Neural cell (in vitro differentiated cells): ENCODE results near the gene YPEL2. TPM values are rescaled to one million over a fixed set of nuclear protein-coding genes. Genes with fewer than 3 reads are reported as not detected.

Experiments
- H2AFZ ChIP-seq: fragments of 200-600, 300-800 bp; sonication (generic), shearing (Covaris generic); 2 replicates; pipeline ENCODE4 v1.6.0; 2014; ENCODE audit warnings: low read depth, mild to moderate bottlenecking, antibody characterized with exemption, low read length, moderate library complexity
- H3F3A ChIP-seq: fragments of 200-600 bp; shearing (Covaris generic); 2 replicates; pipeline ENCODE4 v1.6.1; 2016; ENCODE audit warnings: mild to moderate bottlenecking, moderate library complexity, mixed read lengths, antibody characterized with exemption, low read length; ENCODE audit not compliant: insufficient read depth, poor library complexity, severe bottlenecking
- H3K27ac ChIP-seq: fragments of 200-600, 300-800 bp; sonication (generic), shearing (Covaris generic); 2 replicates; pipeline ENCODE4 v1.5.1; 2014; ENCODE audit warnings: mild to moderate bottlenecking, low read length, moderate library complexity
- H3K27me3 ChIP-seq: fragments of 300-800, 200-600 bp; sonication (generic), shearing (Covaris generic); 2 replicates; pipeline ENCODE4 v1.6.0; 2014; ENCODE audit warnings: mild to moderate bottlenecking, low read depth, low read length, moderate library complexity; ENCODE audit not compliant: insufficient read depth
- H3K36me3 ChIP-seq: fragments of 300-800, 200-600 bp; sonication (generic), shearing (Covaris generic); 2 replicates; pipeline ENCODE4 v1.5.1; 2014; ENCODE audit warnings: mild to moderate bottlenecking, antibody characterized with exemption, low read length, moderate library complexity; ENCODE audit not compliant: insufficient read depth
- H3K4me2 ChIP-seq: fragments of 300-800, 200-600 bp; sonication (generic), shearing (Covaris generic); 2 replicates; pipeline ENCODE4 v1.6.0; 2014; ENCODE audit warnings: mild to moderate bottlenecking, low read length
- H3K4me3 ChIP-seq: fragments of 300-800, 200-600 bp; sonication (generic), shearing (Covaris generic); 2 replicates; pipeline ENCODE4 v1.5.1; 2014; ENCODE audit warnings: mild to moderate bottlenecking, low read length, moderate library complexity
- H3K79me2 ChIP-seq: fragments of 200-600 bp; shearing (Covaris generic); replicated peaks from 2 replicates; pipeline ENCODE4 v1.6.0; 2014; ENCODE audit warnings: mild to moderate bottlenecking, low read length, moderate library complexity; ENCODE audit not compliant: insufficient read depth
- H3K9ac ChIP-seq: fragments of 300-800, 200-600 bp; sonication (generic), shearing (Covaris generic); 2 replicates; pipeline ENCODE4 v1.6.1; 2016; ENCODE audit warnings: mild to moderate bottlenecking, low read length, mixed read lengths
- H3K9me2 ChIP-seq: fragments of 200-600 bp; shearing (Covaris generic); 2 replicates; pipeline ENCODE4 v1.6.1; 2016; ENCODE audit warnings: mild to moderate bottlenecking, low read length, mixed read lengths; ENCODE audit not compliant: insufficient read depth
- H3K9me3 ChIP-seq: fragments of 200-600, 300-800 bp; sonication (generic), shearing (Covaris generic); 2 replicates; pipeline ENCODE4 v1.6.1; 2016; ENCODE audit warnings: mild to moderate bottlenecking, mixed run types, low read length, moderate library complexity, mixed read lengths
- H4K20me1 ChIP-seq: fragments of 200-600 bp; shearing (Covaris generic); 2 replicates; pipeline ENCODE4 v1.6.1; 2016; ENCODE audit warnings: mild to moderate bottlenecking, mixed run types; ENCODE audit not compliant: insufficient read depth
- CTCF ChIP-seq: fragments of 450-650 bp; IDR thresholded peaks from 2 replicates; pipeline ENCODE4 v1.5.1; 2014; ENCODE audit warnings: antibody characterized with exemption, mild to moderate bottlenecking, moderate library complexity; ENCODE audit not compliant: poor library complexity, severe bottlenecking
- EP300 ChIP-seq: fragments of 450-650 bp; conservative IDR thresholded peaks from 2 replicates; pipeline ENCODE4 v1.6.1; 2014; ENCODE audit warnings: antibody characterized with exemption, mild to moderate bottlenecking, moderate library complexity; ENCODE audit not compliant: poor library complexity, severe bottlenecking
- EZH2 ChIP-seq: fragments of 200-600, 300-800 bp; shearing (Covaris generic), sonication (generic); IDR thresholded peaks from 2 replicates; pipeline ENCODE4 v1.6.1; 2014; ENCODE audit warnings: antibody characterized with exemption, low read length, borderline replicate concordance, mild to moderate bottlenecking; ENCODE audit not compliant: insufficient read depth, poor library complexity, severe bottlenecking
- MXI1 ChIP-seq: fragments of 450-650 bp; conservative IDR thresholded peaks from 2 replicates; pipeline ENCODE4 v1.6.1; 2014; ENCODE audit warnings: antibody characterized with exemption, mild to moderate bottlenecking; ENCODE audit not compliant: poor library complexity, severe bottlenecking
- POLR2AphosphoS5 ChIP-seq: IDR thresholded peaks from 2 replicates; pipeline ENCODE4 v1.6.1; 2012
- RAD21 ChIP-seq: fragments of 450-650 bp; conservative IDR thresholded peaks from 2 replicates; pipeline ENCODE4 v1.6.1; 2014; ENCODE audit warnings: antibody characterized with exemption, mild to moderate bottlenecking, moderate library complexity
- REST ChIP-seq: IDR thresholded peaks from 2 replicates; pipeline ENCODE4 v1.6.1; 2012; ENCODE audit warnings: borderline replicate concordance
- SMC3 ChIP-seq: fragments of 450-650 bp; conservative IDR thresholded peaks from 2 replicates; pipeline ENCODE4 v1.6.1; 2014; ENCODE audit warnings: antibody characterized with exemption, mild to moderate bottlenecking, moderate library complexity; ENCODE audit not compliant: poor library complexity
- TAF1 ChIP-seq: IDR thresholded peaks from 2 replicates; pipeline ENCODE4 v1.6.1; 2012; ENCODE audit warnings: low read depth
- polyA plus RNA-seq: library from polyadenylated mRNA; depleted of rRNA; stranded (reverse); fragments of >200 nt; gene quantifications from 2 replicates; pipeline ENCODE4 v1.2.3, GENCODE V29; 2014

The YPEL2 gene
- polyA plus RNA-seq, 1 donor from 2014 or later, result 17.0 TPM

GRCh38 chr17:59381716-59382570, 50.5 kb downstream of the YPEL2 start:
- no peaks in the 10 kb centered on the region for H4K20me1 ChIP-seq
- no peaks in the 10 kb centered on the region for H3K27me3 ChIP-seq
- H3K9me3 ChIP-seq, result no peaks in the 10 kb centered on the region
- no peaks in the 10 kb centered on the region for H3K79me2 ChIP-seq
- no peak overlapping the region for H3K27ac ChIP-seq
- no peaks in the 10 kb centered on the region for H3F3A ChIP-seq
- no peaks in the 10 kb centered on the region for H3K36me3 ChIP-seq
- no peak overlapping the region for H2AFZ ChIP-seq
- no peak overlapping the region for H3K4me3 ChIP-seq
- no peak for TF ChIP-seq RAD21
- no peak for TF ChIP-seq POLR2AphosphoS5
- no peak for TF ChIP-seq EZH2
- TF ChIP-seq REST, result no peak
- H3K4me2 ChIP-seq, result no peak overlapping the region
- no peaks in the 10 kb centered on the region for H3K9me2 ChIP-seq
- H3K9ac ChIP-seq, result no peak overlapping the region

- Histone ChIP-seq H3K4me2 (no peak overlapping the region), H3K27ac (no peak overlapping the region), H3K79me2 (no peaks in the 10 kb centered on the region), H3K27me3 (no peaks in the 10 kb centered on the region), H2AFZ (no peak overlapping the region), H3K9ac (no peak overlapping the region), H3K4me3 (no peak overlapping the region), H3K9me2 (no peaks in the 10 kb centered on the region), H3K9me3 (no peaks in the 10 kb centered on the region), H3F3A (no peaks in the 10 kb centered on the region), H3K36me3 (no peaks in the 10 kb centered on the region), H4K20me1 (no peaks in the 10 kb centered on the region)
- TF ChIP-seq MXI1 (no peak), TAF1 (no peak), RAD21 (no peak), SMC3 (no peak), REST (no peak), CTCF (no peak), EP300 (no peak), EZH2 (no peak)
These were observed 52.4 kb downstream of the YPEL2 start for GRCh38 chr17:59383893-59384292.
